Central memory CD8-positive, alpha-beta T cell (primary cell): ENCODE data around the gene ILF2.
"Not testable (repeated sequence)": the region's sequence is repeated elsewhere in the genome, so short reads cannot be mapped to it uniquely, and the experiment has no call there.

Experiments
- ATAC-seq: fragments of 150-1000 bp; cut with Tn5 transposase; replicated peaks from 2 replicates; pipeline ENCODE4 v1.10.0; 2022; ENCODE audit warnings: mild to moderate bottlenecking, moderate FRiP score, moderate number of reproducible peaks; ENCODE audit not compliant: poor library complexity, severe bottlenecking; ENCODE audit errors: extremely low read depth
- DNase-seq, 2 donors: peaks; one replicate each; pipeline ENCODE4 v3.0.0; 2021; ENCODE audit warnings: low spot score in 2 of 2
- H3K27ac Mint-ChIP-seq: one replicate; pipeline ENCODE4 v1.8.0; 2022; ENCODE audit warnings: low read depth, mild to moderate bottlenecking, moderate library complexity, mixed read lengths
- H3K27me3 Mint-ChIP-seq: one replicate; pipeline ENCODE4 v1.8.0; 2022; ENCODE audit warnings: mixed read lengths
- H3K36me3 Mint-ChIP-seq: one replicate; pipeline ENCODE4 v1.8.0; 2022; ENCODE audit warnings: mild to moderate bottlenecking, moderate library complexity, mixed read lengths; ENCODE audit not compliant: insufficient read depth
- H3K4me1 Mint-ChIP-seq: one replicate; pipeline ENCODE4 v1.8.0; 2022; ENCODE audit warnings: mixed read lengths
- H3K4me3 Mint-ChIP-seq: one replicate; pipeline ENCODE4 v1.8.0; 2022; ENCODE audit warnings: mild to moderate bottlenecking, moderate library complexity, mixed read lengths
- H3K9me3 Mint-ChIP-seq: one replicate; pipeline ENCODE4 v1.8.0; 2022; ENCODE audit warnings: mixed read lengths

The ILF2 gene

GRCh38 chr1:153640213-153640612, 30.6 kb downstream of the ILF2 start:
- peaks cover 51% of the 10 kb centered on the region for H3K4me1 Mint-ChIP-seq
- not testable (repeated sequence) for H3K27ac Mint-ChIP-seq, ATAC-seq, H3K9me3 Mint-ChIP-seq, H3K4me3 Mint-ChIP-seq, H3K27me3 Mint-ChIP-seq, DNase-seq
- peaks cover 80% of the 10 kb centered on the region for H3K36me3 Mint-ChIP-seq

- peaks cover 47% of the 10 kb centered on the region for H3K4me1 Mint-ChIP-seq
- H3K27me3 Mint-ChIP-seq: no peaks in the 10 kb centered on the region
- H3K9me3 Mint-ChIP-seq: no peaks in the 10 kb centered on the region
- H3K36me3 Mint-ChIP-seq: peaks cover 74% of the 10 kb centered on the region
- DNase-seq (no peak), ATAC-seq (no peak)
- H3K4me3 Mint-ChIP-seq: no peak overlapping the region
- H3K27ac Mint-ChIP-seq: no peak overlapping the region
These were observed 31.5 kb downstream of the ILF2 start for GRCh38 chr1:153639280-153639679.

- H3K27ac Mint-ChIP-seq: no peak overlapping the region
- peaks cover 74% of the 10 kb centered on the region for H3K36me3 Mint-ChIP-seq
- peak overlapping the region; percentile 18 for H3K4me3 Mint-ChIP-seq
- ATAC-seq: no peak
- H3K27me3 Mint-ChIP-seq: no peaks in the 10 kb centered on the region
- peaks cover 47% of the 10 kb centered on the region for H3K4me1 Mint-ChIP-seq
- DNase-seq: no peak
- H3K9me3 Mint-ChIP-seq: no peaks in the 10 kb centered on the region
These were observed 32.5 kb downstream of the ILF2 start for GRCh38 chr1:153638261-153638660.

GRCh38 chr1:153636312-153636711, 34.5 kb downstream of the ILF2 start:
- Mint-ChIP-seq H3K4me3 (peak overlapping the region; percentile 95), H3K27ac (peak overlapping the region; percentile 98), H3K36me3 (peaks cover 63% of the 10 kb centered on the region), H3K4me1 (peaks cover 41% of the 10 kb centered on the region), H3K9me3 (no peaks in the 10 kb centered on the region), H3K27me3 (no peaks in the 10 kb centered on the region)
- no peak for ATAC-seq
- no peak for DNase-seq

GRCh38 chr1:153635872-153636271, 34.9 kb downstream of the ILF2 start:
- ATAC-seq: no peak
- Mint-ChIP-seq H3K4me3 (peak overlapping the region; percentile 95), H3K9me3 (no peaks in the 10 kb centered on the region), H3K27ac (peak overlapping the region; percentile 98), H3K4me1 (peaks cover 37% of the 10 kb centered on the region), H3K36me3 (peaks cover 59% of the 10 kb centered on the region), H3K27me3 (no peaks in the 10 kb centered on the region)
- no peak for DNase-seq

- Mint-ChIP-seq H3K9me3 (no peaks in the 10 kb centered on the region), H3K4me1 (peaks cover 32% of the 10 kb centered on the region), H3K27ac (peak within 1 kb of the TSS; percentile 98), H3K4me3 (peak within 1 kb of the TSS; percentile 95), H3K36me3 (peaks cover 44% of the 10 kb centered on the region), H3K27me3 (no peaks in the 10 kb centered on the region)
- DNase-seq (peak; percentile 96 to 98), ATAC-seq (peak; percentile 88)
These were observed 36.8 kb downstream of the ILF2 start, which contains the start of gene CHTOP for GRCh38 chr1:153633754-153634665. CHTOP (plus strand) TSS chr1:153634066; CDS start chr1:153636589, 2,523 bp downstream.

GRCh38 chr1:153633161-153633753, 37.5 kb downstream of the ILF2 start:
- ATAC-seq: no peak
- H3K4me1 Mint-ChIP-seq: peaks cover 32% of the 10 kb centered on the region
- peak overlapping the region; percentile 98 for H3K27ac Mint-ChIP-seq
- peaks cover 37% of the 10 kb centered on the region for H3K36me3 Mint-ChIP-seq
- no peaks in the 10 kb centered on the region for H3K27me3 Mint-ChIP-seq
- no peaks in the 10 kb centered on the region for H3K9me3 Mint-ChIP-seq
- DNase-seq: no peak
- peak overlapping the region; percentile 95 for H3K4me3 Mint-ChIP-seq

- no peak for DNase-seq
- Mint-ChIP-seq H3K4me3 (no peak overlapping the region), H3K9me3 (no peaks in the 10 kb centered on the region), H3K27ac (no peak overlapping the region), H3K4me1 (peaks cover 18% of the 10 kb centered on the region), H3K27me3 (no peaks in the 10 kb centered on the region), H3K36me3 (peaks cover 22% of the 10 kb centered on the region)
- ATAC-seq: no peak
These were observed 39.5 kb downstream of the ILF2 start for GRCh38 chr1:153631047-153632022.

- no peak overlapping the region for H3K4me3 Mint-ChIP-seq
- no peaks in the 10 kb centered on the region for H3K9me3 Mint-ChIP-seq
- peaks cover 18% of the 10 kb centered on the region for H3K4me1 Mint-ChIP-seq
- no peak overlapping the region for H3K27ac Mint-ChIP-seq
- no peaks in the 10 kb centered on the region for H3K27me3 Mint-ChIP-seq
- peaks cover 15% of the 10 kb centered on the region for H3K36me3 Mint-ChIP-seq
- ATAC-seq (no peak), DNase-seq (no peak)
These were observed 40.4 kb downstream of the ILF2 start for GRCh38 chr1:153630384-153630783.

GRCh38 chr1:153629971-153630370, 40.8 kb downstream of the ILF2 start:
- H3K4me3 Mint-ChIP-seq: no peak overlapping the region
- peaks cover 18% of the 10 kb centered on the region for H3K4me1 Mint-ChIP-seq
- peaks cover 15% of the 10 kb centered on the region for H3K36me3 Mint-ChIP-seq
- H3K27ac Mint-ChIP-seq: no peak overlapping the region
- no peak for DNase-seq
- H3K9me3 Mint-ChIP-seq: no peaks in the 10 kb centered on the region
- ATAC-seq: no peak
- no peaks in the 10 kb centered on the region for H3K27me3 Mint-ChIP-seq

- H3K27ac Mint-ChIP-seq: no peak overlapping the region
- ATAC-seq (no peak), DNase-seq (no peak)
- H3K4me3 Mint-ChIP-seq: no peak overlapping the region
- no peaks in the 10 kb centered on the region for H3K27me3 Mint-ChIP-seq
- peaks cover 15% of the 10 kb centered on the region for H3K4me1 Mint-ChIP-seq
- H3K9me3 Mint-ChIP-seq: no peaks in the 10 kb centered on the region
- H3K36me3 Mint-ChIP-seq: peaks cover 11% of the 10 kb centered on the region
These were observed 41.5 kb downstream of the ILF2 start for GRCh38 chr1:153629343-153629665.

GRCh38 chr1:153628638-153629342, 42.0 kb downstream of the ILF2 start:
- Mint-ChIP-seq H3K4me1 (peaks cover 10% of the 10 kb centered on the region), H3K9me3 (no peaks in the 10 kb centered on the region), H3K4me3 (no peak overlapping the region), H3K27me3 (no peaks in the 10 kb centered on the region), H3K27ac (no peak overlapping the region), H3K36me3 (peaks cover 6% of the 10 kb centered on the region)
- ATAC-seq (no peak), DNase-seq (no peak)
